Stimulated activated CD8-positive, alpha-beta memory T cell treated with anti-CD3 and anti-CD28 coated beads, Interleukin-7, amount 100 ng/mL, for 24 hours (primary cell): ENCODE data around the gene DENND5A.
"Not testable (repeated sequence)": the region's sequence is repeated elsewhere in the genome, so short reads cannot be mapped to it uniquely, and the experiment has no call there.

Experiments
- DNase-seq: peaks from one replicate; pipeline ENCODE4 v3.0.0-alpha.2; 2020; ENCODE audit warnings: low read depth

Gene DENND5A

DNA sequence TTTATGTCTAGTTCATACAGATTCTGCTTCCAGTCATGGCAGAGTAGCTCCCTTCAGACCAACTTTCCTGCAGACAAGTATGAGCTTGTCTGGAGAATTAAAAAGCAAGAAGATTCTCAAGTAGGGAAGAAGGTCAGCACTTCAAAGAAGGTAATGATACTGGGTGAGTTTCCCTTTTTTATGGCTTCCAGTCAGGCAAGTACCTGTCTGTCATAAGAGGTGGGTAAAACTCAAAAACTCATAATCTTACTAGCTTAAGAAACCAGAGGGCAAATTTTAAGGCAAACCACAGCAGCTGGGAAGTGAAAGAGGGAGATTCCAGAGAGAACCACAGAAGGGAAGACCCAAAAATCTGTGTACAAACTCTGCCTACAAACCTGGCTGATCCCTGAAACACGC lies 54.2 kb downstream of the DENND5A start:
- DNase-seq: no peak

DNA sequence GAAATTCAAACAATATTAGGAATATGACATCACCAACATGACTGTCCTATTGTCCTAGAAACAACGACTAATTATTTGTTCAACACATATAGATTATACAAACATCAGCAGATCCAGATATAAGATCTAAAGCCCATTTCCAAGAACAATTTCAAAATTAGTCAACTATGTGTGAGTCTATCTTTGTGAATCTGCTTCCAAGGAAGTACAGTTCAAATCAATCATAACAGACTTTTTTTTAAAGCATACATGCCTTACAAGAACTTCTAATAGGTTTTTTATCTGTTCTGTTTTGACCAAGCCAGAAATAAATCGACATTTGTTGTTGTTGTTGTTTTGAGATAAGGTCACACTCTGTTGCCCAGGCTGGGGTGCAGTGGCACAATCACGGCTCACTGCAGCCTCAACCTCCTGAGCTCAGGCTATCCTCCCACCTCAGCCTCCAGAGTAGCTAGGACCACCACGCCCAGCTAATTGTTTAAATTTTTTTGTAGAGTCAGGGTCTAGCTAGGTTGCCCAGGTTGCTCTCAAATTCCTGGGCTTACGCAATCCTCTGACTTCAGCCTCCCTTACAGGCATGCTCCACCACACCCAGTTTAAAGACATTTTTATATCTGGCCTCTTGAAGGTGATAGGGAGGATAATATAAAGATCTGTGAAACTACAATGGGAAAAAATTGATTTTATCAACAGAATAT lies 54.8 kb downstream of the DENND5A start:
- DNase-seq: no peak

DNA sequence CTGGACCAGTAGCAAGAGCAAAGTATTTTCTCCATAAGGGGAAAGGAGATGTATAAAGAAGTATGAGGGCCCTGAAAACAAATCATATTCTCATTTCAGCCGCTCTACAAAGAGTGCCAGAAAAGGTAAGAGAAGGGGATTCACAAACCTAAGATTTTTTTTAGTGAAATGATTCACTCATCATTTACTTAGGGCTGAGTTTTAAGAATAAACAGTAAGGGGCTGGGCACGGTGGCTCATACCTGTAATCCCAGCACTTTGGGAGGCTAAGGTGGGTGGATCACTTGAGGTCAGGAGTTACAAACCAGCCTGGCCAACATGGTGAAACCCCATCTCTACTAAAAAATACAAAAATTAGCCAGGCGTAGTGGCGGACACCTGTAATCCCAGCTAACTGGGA lies 55.5 kb downstream of the DENND5A start:
- DNase-seq: not testable (repeated sequence)

DNA sequence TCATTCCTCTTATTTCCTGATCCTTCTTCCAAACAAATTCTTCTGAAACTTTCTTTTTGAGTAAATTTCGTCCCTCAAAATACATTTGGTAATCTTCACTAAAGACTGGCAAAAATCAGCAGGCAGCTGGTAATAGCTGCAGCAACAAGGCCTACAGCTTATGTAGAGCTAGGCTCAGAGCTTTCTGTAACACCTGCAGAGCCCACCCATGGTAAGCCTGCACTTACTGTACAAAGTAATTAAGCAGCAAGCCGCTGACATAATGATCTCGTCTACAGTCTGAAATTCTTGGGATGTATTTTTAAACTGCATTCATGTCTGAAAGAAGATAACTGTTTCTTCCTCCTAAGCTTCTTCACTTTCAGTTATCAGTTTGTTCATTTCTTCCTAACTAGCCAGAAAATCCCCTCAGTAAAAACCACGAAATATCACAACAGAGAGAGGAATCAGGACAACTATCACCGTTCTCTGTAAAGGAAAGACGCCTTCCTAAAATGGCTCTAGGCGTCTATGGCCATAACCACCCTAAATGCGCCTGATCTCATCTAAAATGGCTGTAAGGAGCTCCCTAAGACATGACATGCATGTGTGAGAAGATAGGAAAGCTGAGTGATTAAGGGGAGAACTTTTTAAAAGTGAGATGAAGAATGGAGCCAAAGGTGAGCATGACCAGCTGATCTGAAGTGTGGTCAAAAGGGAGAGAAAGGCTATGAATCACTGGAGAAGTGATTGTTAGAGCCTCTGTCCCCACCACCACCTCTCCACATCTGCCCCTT lies 56.2 kb downstream of the DENND5A start:
- DNase-seq: no peak

DNA sequence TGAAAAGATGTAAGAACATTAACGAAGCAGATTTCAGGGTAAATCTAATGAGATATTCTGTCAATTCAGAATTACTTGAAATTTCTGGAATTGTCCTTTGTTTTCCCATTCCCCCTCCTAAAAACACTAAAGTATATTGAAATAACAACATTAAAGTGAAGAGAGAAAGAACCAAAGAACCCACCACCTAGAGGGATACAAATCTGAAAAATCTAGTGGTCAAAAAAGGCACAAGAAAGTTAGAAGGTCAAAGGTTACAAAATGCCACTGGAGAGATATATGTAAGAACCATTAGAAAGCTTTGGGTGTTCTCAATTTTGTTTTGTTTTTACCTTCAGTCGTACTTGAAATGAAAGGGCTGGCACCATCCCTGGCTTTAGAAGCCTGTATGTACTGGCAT lies 57.9 kb downstream of the DENND5A start:
- no peak for DNase-seq

DNA sequence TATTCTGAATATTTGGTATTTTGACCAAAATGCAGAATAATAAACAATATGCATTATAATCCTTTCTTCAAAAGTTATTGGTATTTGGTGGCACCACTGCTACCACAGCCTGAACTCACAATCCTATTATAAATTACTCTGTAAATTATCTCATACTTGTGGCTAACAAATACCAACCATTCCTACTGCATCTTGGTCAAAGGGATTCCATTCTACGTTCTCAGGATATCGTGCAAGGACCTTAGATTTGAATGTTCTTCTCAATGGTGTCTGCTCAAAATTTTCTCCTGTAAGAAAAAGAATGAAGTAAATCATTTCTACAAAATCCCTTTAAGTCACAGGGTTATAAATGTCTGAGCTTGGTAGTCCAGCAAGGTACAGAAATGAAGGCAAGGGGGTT lies 58.7 kb downstream of the DENND5A start:
- DNase-seq: no peak

DNA sequence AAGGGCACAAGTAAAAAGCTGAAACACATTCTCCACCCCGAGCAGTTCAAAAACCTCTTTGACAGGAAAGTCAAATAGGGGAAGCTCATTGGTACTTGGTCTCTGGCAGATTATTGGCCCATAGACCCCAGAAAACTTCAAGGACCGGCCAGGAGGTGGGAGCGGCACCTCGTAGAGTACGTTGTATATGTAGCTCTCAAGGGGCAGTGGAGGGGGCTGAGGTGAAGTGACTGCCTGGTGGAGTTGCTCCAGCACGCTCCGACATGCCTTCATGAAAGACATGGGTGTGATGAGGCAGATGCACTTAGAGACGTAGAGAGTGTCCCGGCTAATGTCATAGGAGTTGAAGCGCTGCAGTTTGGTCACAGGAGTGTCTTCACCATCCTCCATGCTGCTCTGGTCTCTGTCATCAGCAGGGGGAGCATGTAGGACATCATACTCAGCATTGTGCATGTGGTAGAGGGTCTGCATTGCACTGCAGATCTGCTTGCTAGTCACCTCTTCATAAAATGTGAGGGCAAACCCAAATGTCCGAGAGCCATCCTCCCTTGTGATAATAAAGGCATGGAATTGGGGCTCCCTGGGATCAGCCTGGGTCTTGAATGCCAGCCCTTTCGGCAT lies 61.3 kb downstream of the DENND5A start:
- no peak for DNase-seq

DNA sequence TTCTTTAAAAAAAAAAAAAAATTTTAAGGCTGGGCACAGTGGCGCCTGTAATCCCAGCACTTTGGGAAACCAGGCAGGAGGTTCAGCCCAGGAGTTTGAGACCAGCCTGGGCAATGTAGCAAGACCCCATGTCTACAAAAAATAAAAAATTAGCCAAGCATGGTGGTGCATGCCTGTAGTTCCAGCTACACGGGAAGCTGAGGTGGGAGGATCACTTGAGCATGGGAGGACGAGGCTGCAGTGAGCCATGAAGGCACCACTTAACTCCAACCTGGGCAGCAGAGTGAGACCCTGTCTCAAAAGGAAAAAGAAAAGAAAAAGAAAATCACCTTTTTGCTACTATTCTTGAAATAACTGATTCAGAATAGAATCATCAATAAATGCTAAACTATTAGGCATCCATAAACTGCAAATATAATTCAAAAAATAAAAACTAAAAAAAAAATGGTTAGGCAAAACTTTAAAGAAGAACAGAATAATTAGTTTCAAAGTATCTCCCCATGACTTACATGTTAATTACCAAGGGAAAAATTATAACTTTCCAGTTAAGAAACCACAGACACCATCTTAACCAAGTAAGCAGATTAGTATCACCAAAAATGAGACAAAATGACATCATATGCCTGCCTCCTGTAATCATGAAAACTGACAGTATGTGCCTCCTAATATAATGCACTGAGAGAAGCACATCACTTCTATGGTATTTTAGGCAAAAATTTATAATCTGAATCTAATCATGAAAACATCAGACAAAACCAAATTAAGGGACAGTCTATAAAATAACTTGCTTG lies 63.6 kb downstream of the DENND5A start:
- DNase-seq: no peak

DNA sequence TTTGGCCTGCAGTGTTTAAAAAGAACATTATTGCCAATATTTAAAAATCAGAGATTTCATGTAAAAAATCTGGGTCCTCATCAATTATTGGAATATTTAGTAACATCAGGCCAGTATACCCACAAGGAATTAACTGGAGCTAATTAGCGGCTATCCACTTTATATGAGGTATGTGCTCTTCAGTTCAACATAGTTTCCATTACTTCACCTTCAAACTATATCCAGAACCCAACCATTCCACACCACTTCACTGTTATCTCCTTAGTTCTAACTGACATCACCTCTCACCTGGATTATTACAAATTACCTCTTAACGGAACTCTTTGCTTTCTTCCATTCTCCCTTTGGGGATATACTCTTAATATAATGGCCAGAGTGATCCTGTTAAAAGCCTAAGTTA lies 64.7 kb downstream of the DENND5A start:
- DNase-seq: no peak

DNA sequence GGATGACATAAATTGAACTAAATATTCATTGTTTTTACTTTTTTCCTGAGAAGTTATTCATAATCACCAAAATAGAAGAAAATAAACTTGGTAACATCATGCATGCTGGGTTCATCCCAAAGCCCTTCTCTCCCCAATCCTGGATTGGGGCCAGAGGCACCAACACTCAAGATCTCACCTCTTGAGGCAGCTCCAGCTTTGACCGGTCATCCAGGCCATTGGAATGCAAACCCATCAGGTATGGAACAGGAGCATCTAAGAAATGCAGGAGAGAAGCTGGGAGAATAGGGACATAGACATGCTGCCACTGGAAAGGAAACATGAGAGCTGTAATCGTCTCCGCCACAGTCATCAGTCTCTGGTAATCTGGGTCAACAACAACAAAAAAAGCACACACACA lies 71.8 kb downstream of the DENND5A start:
- no peak for DNase-seq

DNA sequence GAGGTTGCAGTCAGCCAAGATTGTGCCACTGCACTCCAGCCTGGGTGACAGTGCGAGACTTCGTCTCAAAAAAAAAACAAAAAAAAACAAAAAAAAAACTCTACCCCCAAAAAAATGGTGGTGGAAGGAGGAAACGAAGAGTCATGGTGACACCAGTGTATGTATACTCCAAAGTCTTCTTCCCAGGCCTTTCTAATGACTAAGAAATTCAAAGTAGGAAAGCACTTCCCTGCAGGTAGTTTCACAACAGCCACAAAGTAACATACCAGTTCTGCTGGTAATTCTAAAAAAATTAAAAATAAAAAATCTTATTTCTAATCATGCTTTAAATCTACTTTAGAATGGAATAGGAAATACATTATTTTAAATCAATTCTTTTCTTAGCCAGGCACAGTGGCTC lies 72.6 kb downstream of the DENND5A start:
- no peak for DNase-seq

DNA sequence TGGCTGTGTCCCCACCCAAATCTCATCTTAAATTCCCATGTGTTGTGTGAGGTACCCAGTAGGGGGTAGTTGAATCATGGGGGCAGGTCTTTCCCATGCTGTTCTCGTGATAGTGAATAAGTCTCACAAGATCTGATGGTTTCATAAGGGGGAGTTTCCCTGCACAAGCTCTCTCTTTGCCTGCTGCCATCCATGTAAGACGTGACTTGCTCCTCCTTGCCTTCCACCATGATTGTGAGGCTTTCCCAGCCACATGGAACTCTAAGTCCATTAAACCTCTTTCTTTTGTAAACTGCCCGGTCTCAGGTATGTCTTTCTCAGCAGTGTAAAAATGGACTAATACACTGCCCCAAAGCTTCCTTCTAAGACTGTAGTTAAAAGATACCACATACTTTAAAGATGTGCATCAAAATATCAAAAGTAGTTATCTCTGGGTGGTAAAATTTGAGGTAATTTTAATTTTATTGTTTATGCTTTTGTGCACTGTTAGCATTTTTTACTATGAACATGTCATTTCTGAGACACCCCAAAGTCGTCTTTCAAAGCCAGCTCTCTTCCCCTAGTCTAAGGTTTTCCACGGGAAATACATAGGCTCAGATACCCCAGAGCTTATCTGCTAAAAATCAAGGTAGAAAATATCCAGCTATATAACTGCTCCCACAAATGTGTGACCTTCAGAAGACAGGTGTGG lies 74.7 kb downstream of the DENND5A start:
- not testable (repeated sequence) for DNase-seq

DNA sequence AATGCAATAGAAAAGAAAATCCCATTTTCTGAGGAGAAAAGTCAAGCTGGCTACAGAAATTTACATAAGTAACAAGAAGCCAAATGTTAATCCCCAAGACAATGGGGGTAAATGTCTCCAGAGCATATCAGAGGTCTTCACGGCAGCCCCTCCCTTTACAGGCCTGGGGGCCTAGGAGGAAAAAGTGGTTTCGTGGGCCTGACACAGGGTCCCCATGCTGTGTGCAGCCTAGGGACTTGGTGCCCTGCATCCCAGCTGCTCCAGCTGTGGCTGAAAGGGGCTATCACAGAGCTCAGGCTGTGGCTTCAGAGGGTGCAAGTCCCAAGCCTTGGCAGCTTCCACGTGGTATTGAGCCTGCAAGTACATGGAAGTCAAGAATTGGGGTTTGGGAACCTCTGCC lies 76.3 kb downstream of the DENND5A start:
- not testable (repeated sequence) for DNase-seq

DNA sequence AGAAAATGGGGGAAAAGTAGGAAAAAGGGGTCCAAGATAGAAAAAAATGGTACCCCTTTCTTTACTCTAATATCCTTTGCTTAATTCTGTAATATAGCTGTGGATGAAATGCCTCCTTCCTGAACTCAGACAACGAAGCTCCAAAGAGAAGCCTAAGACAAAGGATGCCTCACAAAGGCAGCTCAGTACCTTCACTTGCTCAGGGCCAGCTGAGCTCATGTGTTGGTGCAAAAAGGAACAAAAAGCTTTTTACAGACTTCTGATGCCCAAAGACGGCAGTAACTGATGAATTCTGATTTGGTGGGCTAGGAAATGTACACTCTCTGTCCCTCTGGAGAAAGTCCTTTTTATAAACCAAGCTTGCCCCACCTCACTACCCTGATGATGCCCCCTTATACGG lies 77.5 kb downstream of the DENND5A start:
- no peak for DNase-seq

DNA sequence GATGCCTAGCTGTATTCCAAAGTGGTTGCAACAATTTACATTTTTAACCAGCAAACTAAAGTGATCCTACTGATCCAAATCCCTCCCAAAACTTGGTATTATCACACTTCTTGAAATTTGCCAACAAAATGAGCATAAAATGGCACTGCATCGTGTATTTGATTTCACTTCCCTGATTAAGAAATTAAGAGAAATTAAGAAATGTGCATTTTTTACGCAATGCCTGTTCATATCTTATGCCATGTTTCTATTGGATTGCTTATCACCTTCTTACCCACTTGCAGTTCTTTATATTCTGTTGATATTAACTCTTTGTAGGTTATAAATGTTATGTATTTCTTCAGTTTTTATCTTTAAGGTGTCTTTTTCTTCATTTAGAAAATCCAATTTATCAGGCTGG lies 80.6 kb downstream of the DENND5A start:
- no peak for DNase-seq

DNA sequence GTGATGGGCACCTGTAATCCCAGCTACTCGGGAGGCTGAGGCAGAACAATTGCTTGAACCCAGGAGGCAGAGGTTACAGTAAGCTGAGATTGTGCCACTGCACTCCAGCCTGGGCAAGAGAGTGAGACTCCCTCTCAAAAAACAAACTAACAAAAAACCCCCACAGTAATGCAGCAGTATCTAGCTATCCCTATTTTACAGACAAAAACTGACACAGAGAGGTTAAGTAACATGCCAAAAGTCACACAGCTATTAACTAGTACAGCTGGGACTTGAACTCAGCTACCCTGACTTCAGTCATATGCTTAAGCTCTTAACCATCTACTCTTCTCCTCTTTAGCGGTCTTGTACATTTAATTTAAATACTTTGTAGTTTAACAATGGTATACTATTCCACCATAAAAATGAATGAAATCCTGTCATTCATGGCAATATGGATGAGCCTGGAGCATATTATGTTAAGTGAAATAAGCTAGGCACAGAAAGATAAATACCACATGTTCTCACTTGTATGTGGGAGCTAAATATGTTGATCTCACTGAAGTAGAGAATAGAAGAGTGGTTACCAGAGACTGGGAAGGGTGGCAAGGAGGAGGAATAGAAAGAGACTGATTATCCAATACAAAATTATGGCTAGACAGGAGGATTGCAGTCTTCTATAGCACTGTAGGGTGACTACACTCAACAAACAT lies 82.8 kb downstream of the DENND5A start:
- DNase-seq: no peak

DNA sequence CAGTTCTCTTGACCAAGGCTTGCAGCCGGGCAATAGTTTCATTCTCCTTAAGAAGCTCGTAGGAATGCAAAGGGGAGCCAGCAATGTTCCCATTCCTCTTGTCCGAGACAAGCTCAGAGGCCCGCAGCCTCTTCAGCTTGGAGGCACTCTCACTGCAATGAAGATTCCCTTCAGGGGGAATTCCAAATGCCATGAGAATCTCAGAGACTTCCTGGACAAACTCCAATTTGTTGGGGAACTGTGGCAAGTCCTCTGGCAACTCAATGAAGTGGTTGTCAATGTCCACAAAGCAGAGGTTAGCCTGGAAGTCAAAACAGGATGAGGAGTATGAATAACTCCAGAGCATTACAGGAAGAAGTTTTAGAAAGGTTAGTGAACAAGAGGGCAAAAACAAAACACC lies 84.4 kb downstream of the DENND5A start:
- no peak for DNase-seq

DNA sequence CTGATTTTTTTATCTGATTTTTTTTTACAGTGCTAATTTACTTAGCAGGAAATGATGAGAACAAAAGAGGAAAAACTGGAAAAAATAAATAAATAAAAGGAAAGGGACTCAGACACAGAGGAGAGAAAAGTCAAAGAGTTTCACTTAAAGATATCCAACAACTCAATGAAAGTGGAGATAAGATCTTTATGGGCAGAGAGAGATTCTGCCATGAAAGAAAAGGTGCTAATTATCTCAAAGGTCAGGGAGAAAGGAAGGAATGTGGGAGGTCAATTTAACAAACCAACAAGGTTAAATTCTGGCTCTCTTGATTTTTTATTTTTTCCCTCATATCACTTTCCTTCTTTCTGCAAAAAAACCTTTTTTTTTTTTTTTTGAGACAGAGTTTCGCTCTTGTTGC lies 86.0 kb downstream of the DENND5A start:
- DNase-seq: no peak

DNA sequence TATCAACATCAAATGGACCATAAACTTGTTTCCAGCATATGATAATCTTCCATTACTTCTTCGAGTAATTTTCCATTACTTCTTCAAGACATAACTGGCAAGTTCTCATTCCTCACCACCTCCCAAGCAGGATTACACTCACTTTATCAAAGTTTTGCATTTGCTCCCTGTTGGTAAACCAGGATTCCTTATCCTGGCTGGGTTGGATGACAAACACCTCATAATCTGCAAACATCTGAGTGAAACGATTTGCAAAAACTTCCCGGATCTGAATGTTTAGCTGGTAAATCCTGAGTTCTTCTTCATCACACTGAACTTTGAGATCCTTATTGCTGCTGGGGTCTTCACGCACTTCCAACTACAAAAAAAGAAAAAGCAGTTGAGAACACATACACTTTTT lies 86.4 kb downstream of the DENND5A start:
- DNase-seq: no peak

DNA sequence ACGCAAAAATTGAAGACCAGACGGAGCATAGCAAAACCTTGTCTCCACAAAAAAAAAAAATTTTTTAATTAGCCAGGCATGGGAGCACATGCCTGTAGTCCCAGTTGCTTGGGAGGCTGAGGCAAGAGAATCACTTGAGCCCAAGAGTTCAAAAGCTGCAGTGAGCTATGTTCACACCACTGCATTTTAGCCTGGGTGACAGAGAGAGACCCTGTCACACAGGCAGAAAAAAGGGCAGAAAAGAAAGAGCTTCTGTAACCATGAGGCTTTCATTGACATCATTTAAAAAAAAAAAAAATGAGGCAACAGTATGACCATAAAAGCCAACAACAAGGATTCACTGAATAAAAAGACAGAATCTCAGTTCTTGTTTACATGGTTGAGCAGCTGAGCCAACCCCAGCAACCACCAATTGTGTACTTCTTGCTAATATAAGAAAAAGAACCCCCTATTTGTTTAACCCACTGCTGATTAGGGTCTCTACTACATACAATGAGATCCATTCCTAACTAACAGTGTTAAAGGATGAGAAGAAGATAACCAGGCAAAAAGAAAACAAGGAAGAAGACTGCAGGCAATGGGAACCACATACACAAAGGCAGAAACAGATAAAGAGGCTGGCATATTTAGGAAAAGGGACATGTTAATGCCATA lies 87.6 kb downstream of the DENND5A start:
- no peak for DNase-seq

DNA sequence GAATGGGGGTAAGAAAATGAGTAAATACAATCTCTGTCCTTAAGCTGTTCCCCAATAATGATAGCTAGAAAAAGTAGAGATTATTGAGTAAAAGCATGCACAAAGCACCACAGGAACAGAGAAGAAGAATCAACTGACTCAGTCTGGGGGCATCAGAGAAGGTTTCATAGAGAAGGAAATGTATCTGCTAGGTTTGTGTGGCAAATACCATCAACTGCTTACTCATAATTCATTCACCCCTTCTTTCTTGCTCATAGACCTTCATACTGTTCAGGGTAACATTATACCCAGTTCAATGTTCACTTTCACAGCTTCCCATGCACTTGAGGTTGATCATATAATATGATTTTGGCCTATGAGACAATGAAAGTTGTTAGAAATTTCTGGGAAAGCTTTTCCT lies 88.6 kb downstream of the DENND5A start:
- DNase-seq: no peak
